ENCODE data around the gene TRPV4.
A peak's percentile ranks its signal among the peaks of the same experiment; 100 is the strongest.
"Not testable (repeated sequence)": the region's sequence is repeated elsewhere in the genome, so short reads cannot be mapped to it uniquely, and the experiment has no call there.

The TRPV4 gene

GRCh38 chr12:109833307-109834189 is at the start of gene TRPV4:
Gene TRPV4, minus strand, starts transcription at chr12:109833398. Its CDS starts 18,602 bp downstream, at chr12:109814796.
- no peak for DNase-seq

- DNase-seq: no peak
Observed at GRCh38 chr12:109881752-109882151, 48.6 kb upstream of the TRPV4 start.

GRCh38 chr12:109880938-109881337 is 47.7 kb upstream of the TRPV4 start:
- DNase-seq: no peak

- DNase-seq: peak; percentile 84
Observed at GRCh38 chr12:109880043-109880931, 47.1 kb upstream of the TRPV4 start, which contains the start of gene GLTP. Gene GLTP, minus strand, starts transcription at chr12:109880541. Its CDS starts 167 bp downstream, at chr12:109880374.

GRCh38 chr12:109879351-109880042 is 46.3 kb upstream of the TRPV4 start:
- peak; percentile 46 for DNase-seq

- DNase-seq: no peak
Observed at GRCh38 chr12:109878749-109879148, 45.6 kb upstream of the TRPV4 start.

- no peak for DNase-seq
Observed at GRCh38 chr12:109878247-109878625, 45.0 kb upstream of the TRPV4 start.

GRCh38 chr12:109877504-109878246 is 44.5 kb upstream of the TRPV4 start:
- DNase-seq: no peak

- no peak for DNase-seq
Observed at GRCh38 chr12:109876406-109876805, 43.2 kb upstream of the TRPV4 start.

GRCh38 chr12:109875572-109876131 is 42.5 kb upstream of the TRPV4 start:
- DNase-seq: no peak

- DNase-seq: no peak
Observed at GRCh38 chr12:109873653-109874052, 40.5 kb upstream of the TRPV4 start.

GRCh38 chr12:109871668-109872314 is 38.6 kb upstream of the TRPV4 start:
- DNase-seq: no peak

- no peak for DNase-seq
Observed at GRCh38 chr12:109870648-109871047, 37.5 kb upstream of the TRPV4 start.

GRCh38 chr12:109868182-109869051 is 35.2 kb upstream of the TRPV4 start:
- DNase-seq: no peak

GRCh38 chr12:109864916-109865315 is 31.7 kb upstream of the TRPV4 start:
- DNase-seq: no peak

GRCh38 chr12:109863847-109864712 is 30.9 kb upstream of the TRPV4 start:
- DNase-seq: peak; percentile 57

GRCh38 chr12:109862491-109862890 is 29.3 kb upstream of the TRPV4 start:
- DNase-seq: not testable (repeated sequence)

- DNase-seq: no peak
Observed at GRCh38 chr12:109861689-109862314, 28.6 kb upstream of the TRPV4 start.

GRCh38 chr12:109860977-109861376 is 27.8 kb upstream of the TRPV4 start:
- no peak for DNase-seq
